Measurements from ENCODE around the gene TUBB.

DNA sequence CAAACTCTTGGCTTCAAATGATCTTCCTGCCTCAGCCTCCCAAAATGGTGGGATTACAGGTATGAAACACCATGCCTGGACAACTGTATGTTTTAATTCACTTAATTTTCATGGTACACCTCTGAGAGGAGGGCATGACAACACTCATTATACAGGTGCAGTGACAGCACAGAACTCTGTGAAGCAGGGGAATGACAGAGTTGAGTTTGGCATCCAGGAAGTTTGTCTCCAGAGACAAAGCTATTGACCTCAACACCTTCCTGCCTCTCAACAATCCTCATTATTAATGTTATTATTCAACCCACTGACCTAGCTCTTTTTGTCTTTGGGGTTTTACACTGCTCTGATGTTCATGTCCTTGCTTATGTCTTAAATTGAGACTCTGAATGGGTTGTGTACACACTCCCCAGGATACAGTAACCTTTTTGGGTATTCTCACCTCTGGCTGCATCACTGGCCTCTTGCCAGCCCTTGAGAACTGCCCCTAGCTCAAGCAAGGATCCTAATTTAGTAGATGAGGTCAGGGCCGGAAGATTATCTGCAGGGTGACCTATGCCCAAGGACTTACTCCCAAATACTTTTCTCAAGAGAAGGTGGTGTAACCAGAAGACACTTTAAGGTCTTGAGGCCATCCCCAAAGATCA is 37.2 kb downstream of the TUBB start:
- TF ChIP-seq EP300 (IDR thresholded peaks at IDR 0.05): no peak
- no peak for TF ChIP-seq CTCF (IDR thresholded peaks at IDR 0.05)
